ENCODE measurements around the gene CCDC91. TPM values are rescaled to one million over a fixed set of nuclear protein-coding genes. Genes with fewer than 3 reads are reported as not detected.

The CCDC91 gene
- polyA plus RNA-seq, 2 of the 4 experiments (the other 2 are of a cell fraction), result 26.0 to 48.1 TPM

DNA sequence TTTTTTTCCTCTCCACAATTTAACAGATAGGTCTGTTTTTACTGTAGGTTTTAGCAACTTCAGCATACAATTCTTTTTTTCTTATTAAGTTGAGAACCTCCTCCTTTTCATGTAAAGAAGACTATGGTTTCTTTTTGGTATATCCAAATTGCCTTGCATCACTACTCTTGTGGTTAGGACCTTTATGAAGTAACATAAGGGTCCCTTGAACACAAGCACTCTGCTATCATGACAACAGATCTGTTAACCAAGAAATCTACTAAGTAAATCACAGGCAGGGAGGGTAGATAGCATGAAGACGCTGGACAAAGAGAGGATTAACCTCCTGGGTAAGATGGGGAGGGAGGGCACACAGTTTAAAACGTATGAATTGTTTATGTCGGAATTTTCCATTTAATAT is 380.6 kb downstream of the CCDC91 start:
- no peak for ATAC-seq

DNA sequence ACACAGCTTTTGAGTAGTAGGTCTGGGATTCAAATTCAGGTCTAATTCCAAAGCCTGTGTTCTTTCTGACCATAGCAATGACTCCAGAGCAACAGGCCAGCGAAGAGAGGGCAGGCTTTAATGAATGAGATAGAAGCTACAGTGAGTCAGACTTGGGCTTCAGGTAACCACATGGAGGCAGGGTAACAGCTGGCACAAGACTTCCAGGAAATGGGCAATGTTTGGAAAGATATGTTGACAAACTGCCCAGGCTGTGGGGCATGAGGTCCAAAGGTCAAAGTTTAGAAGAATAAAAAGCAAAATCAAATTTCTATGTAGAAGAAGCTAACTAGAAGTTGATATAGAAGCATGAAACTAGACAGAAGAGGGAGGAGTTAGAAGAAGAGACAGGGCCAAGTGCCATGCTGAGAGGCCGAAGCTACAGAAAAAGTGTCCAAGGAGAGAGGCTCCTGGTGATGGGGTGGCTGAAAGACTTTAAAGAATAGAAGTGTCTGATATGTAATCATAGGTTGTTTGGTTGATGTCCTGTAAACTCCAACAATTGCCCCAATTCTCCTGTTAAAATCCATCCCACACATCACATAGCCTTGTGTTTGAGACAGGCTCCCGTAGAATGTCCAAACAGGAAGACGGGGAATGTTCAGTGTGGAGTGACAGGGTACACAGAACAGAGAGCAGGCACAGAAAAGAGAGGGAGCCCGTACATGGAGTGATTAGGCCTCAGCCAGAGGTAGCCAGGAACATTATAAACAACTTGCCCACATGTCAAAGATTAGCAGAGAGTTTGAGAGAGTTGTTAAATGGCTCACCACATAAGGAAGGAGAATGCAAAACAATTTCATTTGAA is 384.7 kb downstream of the CCDC91 start:
- FAIRE-seq (no peak), ATAC-seq (no peak), DNase-seq (ENCODE audit: low read depth in 1 of 2, low spot score in 1 of 2) (peak in 1 of 2 experiments; percentile 8)
- Histone ChIP-seq H3K27ac (no peak overlapping the region), H3K4me1 (peaks cover 20% of the 10 kb centered on the region), H3K9me3 (no peaks in the 10 kb centered on the region), H3K4me2 (no peak overlapping the region; the same call in 2 of the 3 replicates), H3K4me3 (no peak overlapping the region)
- TF ChIP-seq, protein P1, sequence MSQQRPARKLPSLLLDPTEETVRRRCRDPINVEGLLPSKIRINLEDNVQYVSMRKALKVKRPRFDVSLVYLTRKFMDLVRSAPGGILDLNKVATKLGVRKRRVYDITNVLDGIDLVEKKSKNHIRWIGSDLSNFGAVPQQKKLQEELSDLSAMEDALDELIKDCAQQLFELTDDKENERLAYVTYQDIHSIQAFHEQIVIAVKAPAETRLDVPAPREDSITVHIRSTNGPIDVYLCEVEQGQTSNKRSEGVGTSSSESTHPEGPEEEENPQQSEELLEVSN (IDR thresholded peaks at IDR 0.05; ENCODE audit: borderline replicate concordance, low read depth), result no peak
- TF ChIP-seq TP53 (CRISPR knock-in tag; IDR thresholded peaks at IDR 0.05), result no peak
- TF ChIP-seq RCOR1 (IDR thresholded peaks at IDR 0.05; ENCODE audit: low read depth, low read length), result no peak
- no peak for TF ChIP-seq CBX8 (IDR thresholded peaks at IDR 0.05)
- TF ChIP-seq JUN (IDR thresholded peaks at IDR 0.05), result no peak
- TF ChIP-seq POLR2AphosphoS2 (conservative IDR thresholded peaks at IDR 0.05; ENCODE audit: low read length), result no peak
- TF ChIP-seq PBX3 (IDR thresholded peaks at IDR 0.05), result no peak
- TF ChIP-seq, protein P2, sequence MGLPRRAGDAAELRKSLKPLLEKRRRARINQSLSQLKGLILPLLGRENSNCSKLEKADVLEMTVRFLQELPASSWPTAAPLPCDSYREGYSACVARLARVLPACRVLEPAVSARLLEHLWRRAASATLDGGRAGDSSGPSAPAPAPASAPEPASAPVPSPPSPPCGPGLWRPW (IDR thresholded peaks at IDR 0.05), result no peak
- TF ChIP-seq ESRRA (IDR thresholded peaks at IDR 0.05; ENCODE audit: borderline replicate concordance, low read length), result no peak
- TF ChIP-seq JUNB (IDR thresholded peaks at IDR 0.05), result no peak
- TF ChIP-seq CTCF (IDR thresholded peaks at IDR 0.05), result no peak
- TF ChIP-seq CBX2 (IDR thresholded peaks at IDR 0.05; ENCODE audit: borderline replicate concordance, low read depth), result no peak
- 78% methylated on average over 5 of the region's 5 CpGs for WGBS (ENCODE audit: missing lambda C conversion rate)
- ChIA-PET CTCF (interaction anchor here (1.5 kb wide), 1 partner anchor 9 kb away, joined by 3 read pairs; no protein-coding TSS in a partner anchor), POLR2A (no interaction called here)

More for the DNA sequence above, 380.6 kb downstream of the CCDC91 start:
- H3K27ac ChIP-seq, result peak overlapping the region; percentile 19 to 61; a peak in 3 of 6 replicates
- ChIA-PET POLR2A (no interaction called here), CTCF (interaction anchor here (0.6 kb wide), 1 partner anchor 13 kb away, joined by 3 read pairs; no protein-coding TSS in a partner anchor)
- H3K4me1 ChIP-seq, result peaks cover 41% of the 10 kb centered on the region
- 76% methylated on average over 3 of the region's 3 CpGs for WGBS (ENCODE audit: missing lambda C conversion rate)
- no peak overlapping the region for H3K4me3 ChIP-seq
- DNase-seq (ENCODE audit: low read depth in 1 of 2, low spot score in 1 of 2), result no peak
- FAIRE-seq, result no peak
- H3K4me2 ChIP-seq, result peak overlapping the region; percentile 13; the same call in 1 of the 3 replicates
- H3K9me3 ChIP-seq, result no peaks in the 10 kb centered on the region
- TF ChIP-seq JUNB (IDR thresholded peaks at IDR 0.05) (no peak), HOXB5 (CRISPR knock-in tag; IDR thresholded peaks at IDR 0.05) (no peak), KDM5A (IDR thresholded peaks at IDR 0.05) (no peak), ZNF302 (CRISPR knock-in tag; IDR thresholded peaks at IDR 0.05) (no peak), CHD2 (IDR thresholded peaks at IDR 0.05; ENCODE audit: low read length, partially characterized antibody) (no peak), TP53 (CRISPR knock-in tag; IDR thresholded peaks at IDR 0.05) (no peak), SMC3 (IDR thresholded peaks at IDR 0.05) (no peak)

- ATAC-seq (no peak), FAIRE-seq (no peak), DNase-seq (ENCODE audit: low read depth in 1 of 2, low spot score in 1 of 2) (no peak)
- no peak for TF ChIP-seq JUNB (IDR thresholded peaks at IDR 0.05)
- H3K4me1 ChIP-seq, result peaks cover 12% of the 10 kb centered on the region; the same call in 2 of the 3 replicates
- no peaks in the 10 kb centered on the region for H3K9me3 ChIP-seq
- ChIA-PET POLR2A (no interaction called here), CTCF (interaction anchor here (1.5 kb wide), 1 partner anchor 9 kb away, joined by 3 read pairs; no protein-coding TSS in a partner anchor)
- no peak overlapping the region for H3K27ac ChIP-seq
- H3K4me2 ChIP-seq, result no peak overlapping the region
- WGBS (ENCODE audit: missing lambda C conversion rate), result 22% methylated on average over 3 of the region's 3 CpGs
- H3K4me3 ChIP-seq, result no peak overlapping the region
Observed at GRCh38 chr12:28575593-28576205, 385.4 kb downstream of the CCDC91 start.

Measured in A549 (cell line).